ENCODE measurements around the gene SFTPA2. TPM values are rescaled to one million over a fixed set of nuclear protein-coding genes. Genes with fewer than 3 reads are reported as not detected.

The SFTPA2 gene
- total RNA-seq (ENCODE audit: low replicate concordance), result not detected in 2 replicates

GRCh38 chr10:79560160-79560709, at the start of gene SFTPA2:
SFTPA2 (minus strand) TSS chr10:79560407; CDS start chr10:79559483, 924 bp downstream.
- peak within 1 kb of the TSS; percentile 42 for H3K27ac Mint-ChIP-seq
- peaks cover 4% of the 10 kb centered on the region for H3K4me1 Mint-ChIP-seq
- TF ChIP-seq EZH2 (IDR thresholded peaks at IDR 0.05) (no peak), CTCF (IDR thresholded peaks at IDR 0.05) (no peak), EZH2phosphoT487 (IDR thresholded peaks at IDR 0.05) (no peak)

GRCh38 chr10:79608505-79609375, 48.5 kb upstream of the SFTPA2 start:
- peak; percentile 63 for DNase-seq (ENCODE audit: low spot score)
- Histone ChIP-seq H3K9me3 (ENCODE audit: low read depth) (no peaks in the 10 kb centered on the region), H3K27ac (no peak overlapping the region), H4K20me1 (ENCODE audit: low read depth) (no peaks in the 10 kb centered on the region), H3K4me2 (no peak overlapping the region), H2AFZ (replicated peaks) (peak overlapping the region; percentile 21), H3K79me2 (ENCODE audit: low read depth) (no peaks in the 10 kb centered on the region), H3K27me3 (no peaks in the 10 kb centered on the region), H3F3A (ENCODE audit: low read depth) (no peaks in the 10 kb centered on the region), H3K36me3 (no peaks in the 10 kb centered on the region), H3K4me1 (no peaks in the 10 kb centered on the region), H3K9ac (no peak overlapping the region), H3K4me3 (no peak overlapping the region)
- Mint-ChIP-seq H3K4me3 (no peak overlapping the region), H3K27ac (no peak overlapping the region), H3K27me3 (ENCODE audit: insufficient read depth, low read depth) (peaks cover 13% of the 10 kb centered on the region), H3K36me3 (peaks cover 1% of the 10 kb centered on the region), H3K4me1 (peaks cover 4% of the 10 kb centered on the region), H3K9me3 (no peaks in the 10 kb centered on the region)
- TF ChIP-seq EZH2 (IDR thresholded peaks at IDR 0.05) (no peak), CTCF (IDR thresholded peaks at IDR 0.05) (peak; percentile 68)

More at GRCh38 chr10:79560160-79560709, at the start of gene SFTPA2:
- H3K9ac ChIP-seq, result no peak within 1 kb of the TSS
- H2AFZ ChIP-seq (replicated peaks), result no peak within 1 kb of the TSS
- H3K79me2 ChIP-seq (ENCODE audit: low read depth), result no peaks in the 10 kb centered on the region
- no peaks in the 10 kb centered on the region for H3K4me1 ChIP-seq
- DNase-seq (ENCODE audit: low spot score), result no peak
- Mint-ChIP-seq H3K27me3 (ENCODE audit: insufficient read depth, low read depth) (peaks cover 2% of the 10 kb centered on the region), H3K36me3 (no peaks in the 10 kb centered on the region), H3K9me3 (no peaks in the 10 kb centered on the region), H3K4me3 (no peak within 1 kb of the TSS)
- H4K20me1 ChIP-seq (ENCODE audit: low read depth), result no peaks in the 10 kb centered on the region
- no peak within 1 kb of the TSS for H3K4me2 ChIP-seq
- no peak within 1 kb of the TSS for H3K4me3 ChIP-seq
- no peak within 1 kb of the TSS for H3K27ac ChIP-seq
- no peaks in the 10 kb centered on the region for H3F3A ChIP-seq (ENCODE audit: low read depth)
- no peaks in the 10 kb centered on the region for H3K9me3 ChIP-seq (ENCODE audit: low read depth)
- no peaks in the 10 kb centered on the region for H3K36me3 ChIP-seq
- H3K27me3 ChIP-seq, result peaks cover 25% of the 10 kb centered on the region

- H3K4me1 Mint-ChIP-seq, result no peaks in the 10 kb centered on the region
- no peak for DNase-seq (ENCODE audit: low spot score)
- H3K4me3 ChIP-seq, result no peak overlapping the region
- TF ChIP-seq CTCF (IDR thresholded peaks at IDR 0.05) (no peak), EZH2phosphoT487 (IDR thresholded peaks at IDR 0.05) (no peak), EZH2 (IDR thresholded peaks at IDR 0.05) (no peak)
- H3K27ac Mint-ChIP-seq, result no peak overlapping the region
- no peaks in the 10 kb centered on the region for H3K9me3 ChIP-seq (ENCODE audit: low read depth)
- H3K79me2 ChIP-seq (ENCODE audit: low read depth), result no peaks in the 10 kb centered on the region
- no peaks in the 10 kb centered on the region for H3F3A ChIP-seq (ENCODE audit: low read depth)
- no peak overlapping the region for H2AFZ ChIP-seq (replicated peaks)
- H3K27me3 Mint-ChIP-seq (ENCODE audit: insufficient read depth, low read depth), result peaks cover 4% of the 10 kb centered on the region
- H3K36me3 ChIP-seq, result no peaks in the 10 kb centered on the region
- H3K27me3 ChIP-seq, result no peaks in the 10 kb centered on the region
- H3K9me3 Mint-ChIP-seq, result no peaks in the 10 kb centered on the region
- H3K27ac ChIP-seq, result no peak overlapping the region
- H3K4me2 ChIP-seq, result no peak overlapping the region
- no peak overlapping the region for H3K4me3 Mint-ChIP-seq
- H3K36me3 Mint-ChIP-seq, result peaks cover 1% of the 10 kb centered on the region
- no peaks in the 10 kb centered on the region for H3K4me1 ChIP-seq
- no peak overlapping the region for H3K9ac ChIP-seq
- no peaks in the 10 kb centered on the region for H4K20me1 ChIP-seq (ENCODE audit: low read depth)
These were observed 45.1 kb upstream of the SFTPA2 start for GRCh38 chr10:79605308-79605707.

Measured in neural progenitor cell (in vitro differentiated cells).